IMR-90 (cell line): ENCODE results near the gene ESF1. TPM values are rescaled to one million over a fixed set of nuclear protein-coding genes. Genes with fewer than 3 reads are reported as not detected.

Source experiments
- ATAC-seq: fragments of 200-7000 bp; cut with Tn5 transposase; 2 replicates; pipeline ENCODE4 v1.9.1; 2020; ENCODE audit warnings: low read depth, mild to moderate bottlenecking, moderate library complexity
- BruUV-seq: library from RNA; stranded (reverse); fragments of 400-500 nt; replicated peaks from 2 replicates; lab custom pipeline; 2021; lab: Mats Ljungman, UMichigan
- CTCF ChIA-PET: fragments of 300-600 bp; formaldehyde crosslinking; extraction: SDS; loops from one replicate; lab custom pipeline; 2021; ENCODE audit warnings: antibody characterized with exemption; lab: Yijun Ruan, JAX
- POLR2A ChIA-PET: fragments of 300-600 bp; sonication (Branson Sonifier 250); formaldehyde crosslinking; loops from one replicate; lab custom pipeline; 2022; ENCODE audit warnings: antibody characterized with exemption; ENCODE audit not compliant: unreplicated experiment; lab: Charles Lee
- DNase-seq: peaks from one replicate; pipeline ENCODE4 v3.0.0; 2013
- H2AFZ ChIP-seq: replicated peaks from 2 replicates; pipeline ENCODE3; 2013; ENCODE audit warnings: low read length, mild to moderate bottlenecking; ENCODE audit not compliant: poor library complexity
- H2AK5ac ChIP-seq: 2 replicates; pipeline ENCODE4 v1.6.1; 2013; ENCODE audit warnings: low read depth, low read length, inconsistent platforms
- H2AK9ac ChIP-seq: replicated peaks from 2 replicates; pipeline ENCODE3; 2013; ENCODE audit warnings: mild to moderate bottlenecking, low read depth, low read length, moderate library complexity; ENCODE audit not compliant: poor library complexity
- H2BK120ac ChIP-seq: 2 replicates; pipeline ENCODE4 v1.6.1; 2013; ENCODE audit warnings: low read depth, low read length, inconsistent platforms
- H2BK15ac ChIP-seq: 3 replicates; pipeline ENCODE4 v1.6.1; 2013; ENCODE audit warnings: low read depth, low read length, inconsistent platforms
- H2BK20ac ChIP-seq: 2 replicates; pipeline ENCODE4 v1.6.1; 2013; ENCODE audit warnings: low read depth, mild to moderate bottlenecking, inconsistent platforms, low read length, moderate library complexity
- H2BK5ac ChIP-seq: 2 replicates; pipeline ENCODE4 v1.6.1; 2013; ENCODE audit warnings: mild to moderate bottlenecking, low read depth, low read length, inconsistent platforms; ENCODE audit not compliant: poor library complexity, severe bottlenecking
- H3K14ac ChIP-seq: replicated peaks from 2 replicates; pipeline ENCODE4 v1.6.1; 2013; ENCODE audit warnings: low read depth, low read length, inconsistent platforms
- H3K18ac ChIP-seq: 2 replicates; pipeline ENCODE4 v1.6.1; 2013; ENCODE audit warnings: low read depth, low read length, control low read depth
- H3K23ac ChIP-seq: 2 replicates; pipeline ENCODE4 v1.6.1; 2013; ENCODE audit warnings: low read depth, low read length, inconsistent platforms
- H3K27ac ChIP-seq: 2 replicates; pipeline ENCODE4 v1.5.1; 2013; ENCODE audit warnings: mild to moderate bottlenecking, control low read depth, low read length; ENCODE audit not compliant: insufficient read depth
- H3K27me3 ChIP-seq: 2 replicates; pipeline ENCODE4 v1.6.1; 2013; ENCODE audit warnings: low read length; ENCODE audit not compliant: control insufficient read depth, insufficient read depth
- H3K36me3 ChIP-seq: 2 replicates; pipeline ENCODE4 v1.6.1; 2013; ENCODE audit warnings: low read length, mixed read lengths; ENCODE audit not compliant: control insufficient read depth, insufficient read depth
- H3K4ac ChIP-seq: 2 replicates; pipeline ENCODE4 v1.6.1; 2013; ENCODE audit warnings: low read depth, low read length, inconsistent platforms
- H3K4me1 ChIP-seq: 2 replicates; pipeline ENCODE4 v1.6.1; 2013; ENCODE audit warnings: low read length, mixed read lengths; ENCODE audit not compliant: control insufficient read depth, insufficient read depth
- H3K4me2 ChIP-seq: 2 replicates; pipeline ENCODE4 v1.6.1; 2013; ENCODE audit warnings: low read depth, mild to moderate bottlenecking, control low read depth, low read length, moderate library complexity
- H3K4me3 ChIP-seq: 2 replicates; pipeline ENCODE4 v1.5.1; 2013; ENCODE audit warnings: low read depth, mild to moderate bottlenecking, control low read depth, low read length, moderate library complexity; ENCODE audit not compliant: insufficient read depth
- H3K56ac ChIP-seq: 2 replicates; pipeline ENCODE4 v1.6.1; 2013; ENCODE audit warnings: low read length, inconsistent platforms; ENCODE audit not compliant: insufficient read depth; ENCODE audit errors: extremely low read depth
- H3K79me1 ChIP-seq, 2 experiments: 2 replicates each; pipeline ENCODE4 v1.6.1; 2013; ENCODE audit warnings: low read length in 2 of 2, inconsistent platforms in 1 of 2, low read depth in 1 of 2
- H3K9ac ChIP-seq: 2 replicates; pipeline ENCODE4 v1.6.1; 2013; ENCODE audit warnings: low read depth, low read length, control low read depth
- H3K9me1 ChIP-seq: 2 replicates; pipeline ENCODE4 v1.6.1; 2013; ENCODE audit warnings: low read length, inconsistent platforms; ENCODE audit not compliant: insufficient read depth
- H3K9me3 ChIP-seq: 2 replicates; pipeline ENCODE4 v1.6.1; 2013; ENCODE audit warnings: low read length; ENCODE audit not compliant: control insufficient read depth, insufficient read depth
- H4K20me1 ChIP-seq: 2 replicates; pipeline ENCODE4 v1.6.1; 2013; ENCODE audit warnings: low read length, inconsistent platforms; ENCODE audit not compliant: insufficient read depth
- H4K5ac ChIP-seq: 2 replicates; pipeline ENCODE4 v1.6.1; 2013; ENCODE audit warnings: mild to moderate bottlenecking, low read depth, low read length, control low read depth
- H4K8ac ChIP-seq, 2 experiments: 2 replicates each; pipeline ENCODE4 v1.6.1; 2013; ENCODE audit warnings: low read depth in 2 of 2, low read length in 2 of 2, control low read depth in 1 of 2, inconsistent platforms in 1 of 2
- H4K91ac ChIP-seq: 2 replicates; pipeline ENCODE4 v1.6.1; 2013; ENCODE audit warnings: low read depth, low read length, inconsistent platforms; ENCODE audit not compliant: insufficient read depth
- BHLHE40 ChIP-seq: fragments of 150-350 bp; IDR thresholded peaks from 2 replicates; pipeline ENCODE4 v1.6.1; 2016; ENCODE audit warnings: mild to moderate bottlenecking, low read depth, low read length
- CEBPB ChIP-seq: IDR thresholded peaks from 2 replicates; pipeline ENCODE4 v1.6.1; 2012; ENCODE audit warnings: low read depth, low read length, improper control_type of control experiment
- CHD1 ChIP-seq: IDR thresholded peaks from 2 replicates; pipeline ENCODE4 v1.6.1; 2012; ENCODE audit warnings: low read depth, low read length, improper control_type of control experiment
- CTCF ChIP-seq: conservative IDR thresholded peaks from 2 replicates; pipeline ENCODE4 v1.5.1; 2012; ENCODE audit warnings: mild to moderate bottlenecking, low read depth, low read length, improper control_type of control experiment
- ELK1 ChIP-seq: fragments of 150-350 bp; IDR thresholded peaks from 2 replicates; pipeline ENCODE4 v1.6.1; 2016; ENCODE audit warnings: low read depth, mild to moderate bottlenecking, low read length, moderate library complexity, borderline replicate concordance
- FOS ChIP-seq: fragments of 150-350 bp; IDR thresholded peaks from 2 replicates; pipeline ENCODE4 v1.6.1; 2016; ENCODE audit warnings: low read depth, low read length
- MAFK ChIP-seq: IDR thresholded peaks from 2 replicates; pipeline ENCODE4 v1.6.1; 2012; ENCODE audit warnings: low read depth, low read length, improper control_type of control experiment
- MAZ ChIP-seq: IDR thresholded peaks from 2 replicates; pipeline ENCODE4 v1.6.1; 2012; ENCODE audit warnings: low read depth, mild to moderate bottlenecking, low read length, improper control_type of control experiment, moderate library complexity, borderline replicate concordance
- MXI1 ChIP-seq: IDR thresholded peaks from 2 replicates; pipeline ENCODE4 v1.6.1; 2012; ENCODE audit warnings: low read depth, mild to moderate bottlenecking, low read length, moderate library complexity, borderline replicate concordance
- NFE2L2 ChIP-seq: fragments of 150-350 bp; IDR thresholded peaks from 2 replicates; pipeline ENCODE4 v1.6.1; 2016; ENCODE audit warnings: low read depth, mild to moderate bottlenecking, low read length
- POLR2A ChIP-seq: IDR thresholded peaks from 2 replicates; pipeline ENCODE4 v1.6.1; 2012; ENCODE audit warnings: mild to moderate bottlenecking, low read depth, low read length
- RAD21 ChIP-seq: IDR thresholded peaks from 2 replicates; pipeline ENCODE4 v1.6.1; 2012; ENCODE audit warnings: low read length, improper control_type of control experiment
- RCOR1 ChIP-seq: IDR thresholded peaks from 2 replicates; pipeline ENCODE4 v1.6.1; 2012; ENCODE audit warnings: mild to moderate bottlenecking, low read length, improper control_type of control experiment; ENCODE audit not compliant: insufficient replicate concordance
- RFX5 ChIP-seq: IDR thresholded peaks from 2 replicates; pipeline ENCODE4 v1.8.0; 2012; ENCODE audit warnings: low read depth, mild to moderate bottlenecking, low read length, moderate library complexity
- SMC3 ChIP-seq: fragments of 150-350 bp; IDR thresholded peaks from 2 replicates; pipeline ENCODE4 v1.6.1; 2016; ENCODE audit warnings: low read depth, mild to moderate bottlenecking, antibody characterized with exemption, low read length, moderate library complexity
- USF2 ChIP-seq: fragments of 150-350 bp; IDR thresholded peaks from 2 replicates; pipeline ENCODE4 v1.6.1; 2017; ENCODE audit warnings: mild to moderate bottlenecking, antibody characterized with exemption, low read length, low read depth
- WGBS, 2 experiments: methylation state at CpG; one replicate each; pipeline versions ENCODE4 v1.1.5 to v1.1.7; 2013; ENCODE audit warnings: missing lambda C conversion rate in 2 of 2; ENCODE audit not compliant: insufficient read length in 1 of 2; ENCODE audit errors: extremely low coverage in 2 of 2; 5-methylcytosine and 5-hydroxymethylcytosine counted together
- dilution Hi-C: fragments of 300-500 bp; cut with HindIII; formaldehyde crosslinking; loops from one replicate; pipeline ENCODE4 v1.14.3; 2018; ENCODE audit warnings: low sequenced_read_pairs; ENCODE audit not compliant: unreplicated experiment
- in situ Hi-C: fragments of 300-500 bp; cut with MboI; formaldehyde crosslinking; loops from 3 replicates; pipeline ENCODE4 v1.14.3; 2019; ENCODE audit warnings: low sequenced_read_pairs, inconsistent platforms, mixed read lengths
- intact Hi-C: fragments of 100-400 bp; cut with micrococcal nuclease; formaldehyde crosslinking; loops from 2 replicates; pipeline ENCODE4 v1.10.0; 2022
- polyA plus RNA-seq, 3 experiments: library from polyadenylated mRNA; depleted of rRNA; stranded (reverse); fragments of >200 nt; gene quantifications; 2 replicates each; pipeline ENCODE4 v1.2.3, GENCODE V29; 2012; ENCODE audit warnings: low replicate concordance in 1 of 3
- total RNA-seq: library from RNA; depleted of rRNA; stranded (reverse); fragments of >200 nt; gene quantifications from 2 replicates; pipeline ENCODE4 v1.2.3, GENCODE V29; 2012

ESF1 gene
- total and polyA plus RNA-seq, 2 of the 4 experiments (the other 2 are of a cell fraction) = 2.6 to 2.7 TPM

GRCh38 chr20:13800728-13801134, 16.0 kb upstream of the ESF1 start:
- intact Hi-C loops = no loop called here
- no peaks in the 10 kb centered on the region for H3K9me3 ChIP-seq
- in situ Hi-C loops = no loop called here
- peak; percentile 85 for DNase-seq
- peaks cover 5% of the 10 kb centered on the region; the same call in 1 of the 2 replicates for H4K20me1 ChIP-seq
- dilution Hi-C loops = no loop called here
- H2BK15ac ChIP-seq = no peak overlapping the region
- no peak overlapping the region for H3K18ac ChIP-seq
- no peak for TF ChIP-seq MAFK
- no peak for TF ChIP-seq SMC3
- no peak for TF ChIP-seq POLR2A
- TF ChIP-seq RAD21 = no peak
- no peak for TF ChIP-seq ELK1
- TF ChIP-seq NFE2L2 = no peak
- TF ChIP-seq CTCF = no peak
- no peak for TF ChIP-seq CHD1
- TF ChIP-seq RFX5 = no peak
- TF ChIP-seq USF2 = no peak
- TF ChIP-seq MXI1 = peak; percentile 56; the same call in 1 of the 2 replicates
- TF ChIP-seq BHLHE40 = peak; percentile 28; the same call in 1 of the 2 replicates
- no peak for TF ChIP-seq MAZ
- TF ChIP-seq FOS = no peak
- TF ChIP-seq CEBPB = no peak
- TF ChIP-seq RCOR1 = peak; percentile 94
- H3K14ac ChIP-seq = no peak overlapping the region
- H4K8ac ChIP-seq = no peak overlapping the region
- H3K79me1 ChIP-seq = no peaks in the 10 kb centered on the region; a peak in 3 of 4 replicates
- BruUV-seq = no TSS peak
- H3K4me3 ChIP-seq = no peak overlapping the region
- no peak overlapping the region for H2AK9ac ChIP-seq
- H3K27ac ChIP-seq = no peak overlapping the region
- no peak overlapping the region for H3K4ac ChIP-seq
- H2BK120ac ChIP-seq = no peak overlapping the region
- no peaks in the 10 kb centered on the region for H3K27me3 ChIP-seq
- H3K23ac ChIP-seq = no peak overlapping the region
- CTCF ChIA-PET = interaction anchor here (0.6 to 1.2 kb wide), 2 partner anchors 12 to 29 kb away, joined by 4 to 6 read pairs; no protein-coding TSS in a partner anchor
- H4K91ac ChIP-seq = no peak overlapping the region
- H2BK5ac ChIP-seq = no peak overlapping the region
- H2AK5ac ChIP-seq = no peak overlapping the region
- H3K9ac ChIP-seq = no peak overlapping the region
- 0 out of 2 replicates have a peak, but pooled peaks cover 2% of the 10 kb centered on the region for H3K4me1 ChIP-seq
- peaks cover 2% of the 10 kb centered on the region; the same call in 1 of the 2 replicates for H3K9me1 ChIP-seq
- H2BK20ac ChIP-seq = no peak overlapping the region
- POLR2A ChIA-PET = interaction anchor here (0.5 kb wide), 1 partner anchor 12 kb away, joined by 3 read pairs; no protein-coding TSS in a partner anchor
- H2AFZ ChIP-seq = no peak overlapping the region
- H3K56ac ChIP-seq = no peak overlapping the region
- ATAC-seq = peak; percentile 97
- H3K36me3 ChIP-seq = peaks cover 30% of the 10 kb centered on the region
- no peak overlapping the region for H4K5ac ChIP-seq
- no peak overlapping the region for H3K4me2 ChIP-seq
- WGBS, 2 experiments = 0% methylated on average over 2 of the region's 7 CpGs; no CpG with 5 or more reads in 1 of the 2 experiments
